C4-2B (cell line): ENCODE data around the gene LSM7.

Source experiments
- ZFX ChIP-seq: fragments of 450-650 bp; IDR thresholded peaks from 2 replicates; pipeline ENCODE4 v1.6.1; 2017
- TF ChIP-seq, protein P1 (sequence below): fragments of 450-650 bp; conservative IDR thresholded peaks from 2 replicates; pipeline ENCODE4 v1.5.1; 2017; ENCODE audit warnings: mild to moderate bottlenecking

DNA sequence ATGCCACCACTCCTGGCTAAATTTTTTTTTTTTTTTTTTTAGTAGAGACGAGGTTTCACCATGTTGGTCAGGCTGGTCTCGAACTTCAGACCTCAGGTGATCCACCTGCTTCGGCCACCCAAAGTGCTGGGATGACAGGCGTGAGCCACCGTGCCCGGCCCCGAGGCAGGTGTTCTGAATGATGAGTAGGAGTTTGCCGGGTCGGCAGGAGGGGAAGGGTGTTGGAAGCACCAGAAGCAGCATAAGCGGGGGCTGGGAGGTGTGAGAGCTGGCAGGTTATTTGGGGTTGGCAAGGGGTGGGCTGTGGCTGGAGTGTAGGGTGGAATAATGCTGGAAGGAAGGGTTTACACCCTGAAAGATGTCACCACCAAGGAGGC is 1.9 kb upstream of the LSM7 start:
- TF ChIP-seq, protein P1, sequence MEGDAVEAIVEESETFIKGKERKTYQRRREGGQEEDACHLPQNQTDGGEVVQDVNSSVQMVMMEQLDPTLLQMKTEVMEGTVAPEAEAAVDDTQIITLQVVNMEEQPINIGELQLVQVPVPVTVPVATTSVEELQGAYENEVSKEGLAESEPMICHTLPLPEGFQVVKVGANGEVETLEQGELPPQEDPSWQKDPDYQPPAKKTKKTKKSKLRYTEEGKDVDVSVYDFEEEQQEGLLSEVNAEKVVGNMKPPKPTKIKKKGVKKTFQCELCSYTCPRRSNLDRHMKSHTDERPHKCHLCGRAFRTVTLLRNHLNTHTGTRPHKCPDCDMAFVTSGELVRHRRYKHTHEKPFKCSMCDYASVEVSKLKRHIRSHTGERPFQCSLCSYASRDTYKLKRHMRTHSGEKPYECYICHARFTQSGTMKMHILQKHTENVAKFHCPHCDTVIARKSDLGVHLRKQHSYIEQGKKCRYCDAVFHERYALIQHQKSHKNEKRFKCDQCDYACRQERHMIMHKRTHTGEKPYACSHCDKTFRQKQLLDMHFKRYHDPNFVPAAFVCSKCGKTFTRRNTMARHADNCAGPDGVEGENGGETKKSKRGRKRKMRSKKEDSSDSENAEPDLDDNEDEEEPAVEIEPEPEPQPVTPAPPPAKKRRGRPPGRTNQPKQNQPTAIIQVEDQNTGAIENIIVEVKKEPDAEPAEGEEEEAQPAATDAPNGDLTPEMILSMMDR = no peak
- no peak for TF ChIP-seq ZFX
